ENCODE measurements around the gene RPLP1. TPM values are rescaled to one million over a fixed set of nuclear protein-coding genes. Genes with fewer than 3 reads are reported as not detected.

RPLP1 gene
- total RNA-seq, 2 experiments from 2014 or later = 1,548 to 1,738 TPM

GRCh38 chr15:69496001-69496400 lies 43.4 kb downstream of the RPLP1 start:
- Mint-ChIP-seq H3K4me1 (peaks cover 9% of the 10 kb centered on the region), H3K9me3 (peaks cover 4% of the 10 kb centered on the region), H3K27me3 (no peaks in the 10 kb centered on the region), H3K4me3 (no peak overlapping the region), H3K27ac (no peak overlapping the region), H3K36me3 (ENCODE audit: low read depth) (no peaks in the 10 kb centered on the region)
- POLR2A ChIA-PET = no interaction called here
- CTCF ChIA-PET = no interaction called here
- DNase-seq = no peak

GRCh38 chr15:69497076-69497475 lies 44.5 kb downstream of the RPLP1 start:
- H3K27me3 Mint-ChIP-seq = no peaks in the 10 kb centered on the region
- peaks cover 9% of the 10 kb centered on the region for H3K4me1 Mint-ChIP-seq
- no peaks in the 10 kb centered on the region for H3K36me3 Mint-ChIP-seq (ENCODE audit: low read depth)
- no peak overlapping the region for H3K27ac Mint-ChIP-seq
- POLR2A ChIA-PET = interaction anchor here (0.7 kb wide), 1 partner anchor 522 kb away, joined by 3 read pairs; no protein-coding TSS in a partner anchor
- CTCF ChIA-PET = no interaction called here
- H3K4me3 Mint-ChIP-seq = no peak overlapping the region
- DNase-seq = no peak
- H3K9me3 Mint-ChIP-seq = no peaks in the 10 kb centered on the region

- Mint-ChIP-seq H3K27me3 (no peaks in the 10 kb centered on the region), H3K27ac (no peak overlapping the region), H3K36me3 (ENCODE audit: low read depth) (no peaks in the 10 kb centered on the region), H3K4me3 (no peak overlapping the region), H3K9me3 (no peaks in the 10 kb centered on the region), H3K4me1 (peaks cover 9% of the 10 kb centered on the region)
- no peak for DNase-seq
- POLR2A ChIA-PET = interaction anchor here (0.7 kb wide), 1 partner anchor 521 kb away, joined by 3 read pairs; no protein-coding TSS in a partner anchor
- CTCF ChIA-PET = no interaction called here
Measured at GRCh38 chr15:69497667-69498066, 45.0 kb downstream of the RPLP1 start.

- H3K36me3 Mint-ChIP-seq (ENCODE audit: low read depth) = no peaks in the 10 kb centered on the region
- H3K4me3 Mint-ChIP-seq = no peak overlapping the region
- DNase-seq = no peak
- POLR2A ChIA-PET = no interaction called here
- no peaks in the 10 kb centered on the region for H3K9me3 Mint-ChIP-seq
- no peak overlapping the region for H3K27ac Mint-ChIP-seq
- peaks cover 9% of the 10 kb centered on the region for H3K4me1 Mint-ChIP-seq
- CTCF ChIA-PET = no interaction called here
- no peaks in the 10 kb centered on the region for H3K27me3 Mint-ChIP-seq
Measured at GRCh38 chr15:69498282-69498681, 45.7 kb downstream of the RPLP1 start.

GRCh38 chr15:69498987-69499386 lies 46.4 kb downstream of the RPLP1 start:
- CTCF ChIA-PET = interaction anchor here (0.6 kb wide), 1 partner anchor 994 kb away, joined by 8 read pairs; no protein-coding TSS in a partner anchor
- no peaks in the 10 kb centered on the region for H3K36me3 Mint-ChIP-seq (ENCODE audit: low read depth)
- peaks cover 9% of the 10 kb centered on the region for H3K4me1 Mint-ChIP-seq
- H3K27ac Mint-ChIP-seq = no peak overlapping the region
- POLR2A ChIA-PET = no interaction called here
- no peak for DNase-seq
- no peaks in the 10 kb centered on the region for H3K9me3 Mint-ChIP-seq
- H3K4me3 Mint-ChIP-seq = no peak overlapping the region
- no peaks in the 10 kb centered on the region for H3K27me3 Mint-ChIP-seq

GRCh38 chr15:69499521-69500211 lies 47.0 kb downstream of the RPLP1 start:
- no peaks in the 10 kb centered on the region for H3K36me3 Mint-ChIP-seq (ENCODE audit: low read depth)
- ChIA-PET CTCF (interaction anchor here (0.6 to 2.3 kb wide), 3 partner anchors 13 to 993 kb away, joined by 3 to 8 read pairs (median 5); no protein-coding TSS in a partner anchor), POLR2A (interaction anchor here (0.7 kb wide), 1 partner anchor 968 kb away, joined by 4 read pairs; no protein-coding TSS in a partner anchor)
- H3K9me3 Mint-ChIP-seq = no peaks in the 10 kb centered on the region
- no peak for DNase-seq
- no peaks in the 10 kb centered on the region for H3K27me3 Mint-ChIP-seq
- H3K27ac Mint-ChIP-seq = no peak overlapping the region
- H3K4me1 Mint-ChIP-seq = peaks cover 9% of the 10 kb centered on the region
- H3K4me3 Mint-ChIP-seq = no peak overlapping the region

GRCh38 chr15:69500339-69500738 lies 47.7 kb downstream of the RPLP1 start:
- Mint-ChIP-seq H3K4me3 (no peak overlapping the region), H3K27ac (no peak overlapping the region), H3K36me3 (ENCODE audit: low read depth) (no peaks in the 10 kb centered on the region), H3K9me3 (no peaks in the 10 kb centered on the region), H3K27me3 (no peaks in the 10 kb centered on the region), H3K4me1 (peaks cover 9% of the 10 kb centered on the region)
- POLR2A ChIA-PET = no interaction called here
- no peak for DNase-seq
- CTCF ChIA-PET = interaction anchor here (1.1 to 2.3 kb wide), 2 partner anchors 14 to 23 kb away, joined by 3 to 5 read pairs; no protein-coding TSS in a partner anchor

- CTCF ChIA-PET = interaction anchor here (2.3 kb wide), 1 partner anchor 15 kb away, joined by 5 read pairs; no protein-coding TSS in a partner anchor
- Mint-ChIP-seq H3K4me1 (peaks cover 9% of the 10 kb centered on the region), H3K4me3 (no peak overlapping the region), H3K27me3 (no peaks in the 10 kb centered on the region), H3K27ac (no peak overlapping the region), H3K36me3 (ENCODE audit: low read depth) (no peaks in the 10 kb centered on the region), H3K9me3 (no peaks in the 10 kb centered on the region)
- DNase-seq = no peak
- POLR2A ChIA-PET = interaction anchor here (0.6 kb wide), 1 partner anchor 596 kb away, joined by 4 read pairs; the partner anchor contains the start of gene TLE3
Measured at GRCh38 chr15:69501456-69501855, 48.8 kb downstream of the RPLP1 start.

GRCh38 chr15:69502470-69503045 lies 49.9 kb downstream of the RPLP1 start:
- H3K27me3 Mint-ChIP-seq = no peaks in the 10 kb centered on the region
- peaks cover 4% of the 10 kb centered on the region for H3K4me1 Mint-ChIP-seq
- H3K4me3 Mint-ChIP-seq = no peak overlapping the region
- ChIA-PET POLR2A (interaction anchor here (0.7 kb wide), 1 partner anchor 1885 kb away, joined by 6 read pairs; no protein-coding TSS in a partner anchor), CTCF (interaction anchor here (0.6 to 1.9 kb wide), 4 partner anchors 9 to 40 kb away, joined by 3 to 6 read pairs (median 4); no protein-coding TSS in a partner anchor)
- DNase-seq = no peak
- H3K9me3 Mint-ChIP-seq = no peaks in the 10 kb centered on the region
- no peaks in the 10 kb centered on the region for H3K36me3 Mint-ChIP-seq (ENCODE audit: low read depth)
- no peak overlapping the region for H3K27ac Mint-ChIP-seq

- Mint-ChIP-seq H3K4me1 (no peaks in the 10 kb centered on the region), H3K36me3 (ENCODE audit: low read depth) (no peaks in the 10 kb centered on the region), H3K27me3 (no peaks in the 10 kb centered on the region), H3K4me3 (no peak overlapping the region), H3K9me3 (no peaks in the 10 kb centered on the region), H3K27ac (no peak overlapping the region)
- ChIA-PET CTCF (no interaction called here), POLR2A (no interaction called here)
- no peak for DNase-seq
Measured at GRCh38 chr15:69504352-69505040, 51.9 kb downstream of the RPLP1 start.

Measured in activated CD4-positive, alpha-beta T cell treated with anti-CD3 and anti-CD28 coated beads, Interleukin-2, amount 10 ng/mL, durations not matched to agents 7 days and 5 days (primary cell).